Immature natural killer cell (primary cell): Measurements from ENCODE around the gene MTCH1. TPM values are rescaled to one million over a fixed set of nuclear protein-coding genes. Genes with fewer than 3 reads are reported as not detected.

Experiments
- DNase-seq, 3 donors: peaks; one replicate each; pipeline ENCODE4 v3.0.0; 2022; ENCODE audit warnings: mixed read lengths in 1 of 3
- H3K27ac Mint-ChIP-seq, 6 donors: one replicate each; pipeline ENCODE4 v1.8.0; 2020; ENCODE audit warnings: mixed read lengths in 6 of 6, mild to moderate bottlenecking in 5 of 6, inconsistent platforms in 4 of 6, moderate library complexity in 3 of 6
- H3K27me3 Mint-ChIP-seq, 3 donors: one replicate each; pipeline ENCODE4 v1.8.0; 2020 to 2021; ENCODE audit warnings: low read depth in 3 of 3, mild to moderate bottlenecking in 3 of 3, mixed read lengths in 3 of 3, moderate library complexity in 3 of 3, inconsistent platforms in 1 of 3
- H3K36me3 Mint-ChIP-seq, 3 donors: one replicate each; pipeline ENCODE4 v1.8.0; 2020; ENCODE audit warnings: mixed read lengths in 3 of 3, inconsistent platforms in 2 of 3, mild to moderate bottlenecking in 2 of 3
- H3K4me1 Mint-ChIP-seq, 2 donors: one replicate each; pipeline ENCODE4 v1.8.0; 2020; ENCODE audit warnings: inconsistent platforms in 2 of 2, mild to moderate bottlenecking in 2 of 2, mixed read lengths in 2 of 2, moderate library complexity in 1 of 2
- H3K4me3 Mint-ChIP-seq, 5 donors: one replicate each; pipeline ENCODE4 v1.8.0; 2020; ENCODE audit warnings: mild to moderate bottlenecking in 5 of 5, mixed read lengths in 5 of 5, inconsistent platforms in 3 of 5, moderate library complexity in 3 of 5
- H3K9me3 Mint-ChIP-seq, 6 donors: one replicate each; pipeline ENCODE4 v1.8.0; 2020; ENCODE audit warnings: mild to moderate bottlenecking in 6 of 6, mixed read lengths in 6 of 6, inconsistent platforms in 4 of 6, moderate library complexity in 3 of 6
- polyA plus RNA-seq, 3 donors: library from polyadenylated mRNA; unstranded; fragments of 300-500 nt; fragmentation: Illumina TruSeq; gene quantifications; one replicate each; pipeline ENCODE4 v1.2.3, GENCODE V29; 2021

MTCH1 gene
- polyA plus RNA-seq, 3 donors from 2014 or later: 86.0 to 116 (median 94.7) TPM

GRCh38 chr6:36920546-36920945 lies 65.5 kb downstream of the MTCH1 start:
- no peaks in the 10 kb centered on the region for H3K4me1 Mint-ChIP-seq
- no peak overlapping the region for H3K27ac Mint-ChIP-seq
- peaks cover 16 to 52% (median 19%) of the 10 kb centered on the region in 3 donors for H3K36me3 Mint-ChIP-seq
- no peaks in the 10 kb centered on the region for H3K9me3 Mint-ChIP-seq
- H3K4me3 Mint-ChIP-seq: no peak overlapping the region
- DNase-seq: no peak
- H3K27me3 Mint-ChIP-seq: peaks cover 0 to 6% (median 0%) of the 10 kb centered on the region in 3 donors

DNA sequence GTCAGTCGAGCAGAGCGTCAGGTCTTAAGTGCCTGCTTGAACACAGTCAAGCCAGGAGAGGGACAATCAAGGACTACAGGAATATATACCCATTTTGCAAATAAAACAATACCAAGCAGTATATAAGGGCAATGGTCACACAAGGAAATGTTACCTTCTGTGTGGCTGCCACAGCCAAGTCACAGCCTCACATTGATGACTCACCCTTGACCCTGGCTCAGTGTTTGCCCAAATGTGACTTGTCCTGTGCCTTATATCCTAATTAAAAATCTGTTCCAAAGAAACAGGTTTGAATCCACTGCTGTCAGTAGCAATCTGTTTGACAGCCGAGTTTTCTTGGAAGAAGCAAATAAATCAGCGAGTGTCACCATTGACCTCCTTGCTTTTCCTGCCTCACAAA lies 65.9 kb downstream of the MTCH1 start:
- Mint-ChIP-seq H3K36me3 (peaks cover 16 to 55% (median 22%) of the 10 kb centered on the region in 3 donors), H3K27ac (no peak overlapping the region), H3K4me1 (no peaks in the 10 kb centered on the region), H3K9me3 (no peaks in the 10 kb centered on the region), H3K27me3 (peaks cover 0 to 6% (median 0%) of the 10 kb centered on the region in 3 donors), H3K4me3 (no peak overlapping the region)
- no peak for DNase-seq

Other genes starting within 250 kb of the MTCH1 start
- under 1 TPM; 0.29 to 0.52 (median 0.49) TPM for gene CPNE5, start 146.8 kb downstream of the MTCH1 start, polyA plus RNA-seq
- gene PPIL1, start 111.4 kb downstream of the MTCH1 start, polyA plus RNA-seq: 10 to 100 TPM; 10.8 to 18.1 (median 15.1) TPM
- 10 to 100 TPM; 26.8 to 54.2 (median 43.8) TPM for gene C6orf89, start 100.2 kb downstream of the MTCH1 start, polyA plus RNA-seq
- gene PI16, start 31.5 kb downstream of the MTCH1 start, polyA plus RNA-seq: 1 to 10 TPM; 3.6 to 6.9 (median 3.6) TPM
- gene FGD2, start 19.5 kb upstream of the MTCH1 start, polyA plus RNA-seq: 1 to 10 TPM in 2 of 3 donors, under 1 TPM in 1; 0.77 to 3.6 (median 1.9) TPM
- 100 to 1,000 TPM in 2 of 3 donors, 10 to 100 TPM in 1; 90.5 to 197 (median 117) TPM for gene PIM1, start 184.0 kb upstream of the MTCH1 start, polyA plus RNA-seq